ENCODE data around the gene MYDGF.

The MYDGF gene

DNA sequence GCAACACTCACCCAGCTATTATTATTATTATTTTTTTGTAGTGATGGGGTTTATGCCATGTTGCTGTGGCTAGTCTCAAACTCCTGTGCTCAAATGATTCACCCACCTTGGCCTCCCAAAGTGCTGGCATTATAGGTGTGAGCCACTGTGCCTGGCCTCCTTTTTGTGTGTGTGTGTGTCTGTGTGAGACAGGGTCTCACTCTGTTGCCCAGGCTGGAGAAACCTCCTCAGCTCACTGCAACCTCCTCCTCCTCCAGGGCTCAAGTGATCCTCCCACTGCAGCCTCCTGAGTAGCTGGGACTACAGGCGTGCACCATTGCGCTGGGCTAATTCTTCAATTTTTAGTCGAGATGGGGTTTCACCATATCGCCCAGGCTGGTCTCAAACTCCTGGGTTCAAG lies 3.6 kb upstream of the MYDGF start:
- no peak for TF ChIP-seq ZNF274 (IDR thresholded peaks at IDR 0.05; ENCODE audit: low read depth, low read length)
- H3K4me3 ChIP-seq (ENCODE audit: low read length) = no peak overlapping the region

DNA sequence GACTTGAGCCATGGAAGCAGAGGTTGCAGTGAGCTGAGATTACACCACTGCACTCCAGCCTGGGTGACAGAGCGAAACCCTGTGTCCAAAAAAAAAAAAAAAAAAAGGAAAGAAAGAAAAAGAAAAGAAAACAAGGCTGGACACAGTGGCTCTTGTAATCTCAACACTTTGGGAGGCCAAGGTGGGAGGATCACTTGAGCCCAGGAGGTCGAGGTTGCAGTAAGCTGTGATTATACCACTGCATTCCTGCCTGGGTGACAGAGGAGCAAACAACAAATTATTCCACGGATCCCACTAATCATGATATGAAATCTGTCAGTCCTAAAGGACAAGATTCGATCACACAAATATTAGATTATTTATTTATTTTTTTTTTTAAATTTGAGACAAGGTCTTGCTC lies 3.1 kb upstream of the MYDGF start:
- TF ChIP-seq ZNF274 (IDR thresholded peaks at IDR 0.05; ENCODE audit: low read depth, low read length) = no peak
- H3K4me3 ChIP-seq (ENCODE audit: low read length) = no peak overlapping the region

DNA sequence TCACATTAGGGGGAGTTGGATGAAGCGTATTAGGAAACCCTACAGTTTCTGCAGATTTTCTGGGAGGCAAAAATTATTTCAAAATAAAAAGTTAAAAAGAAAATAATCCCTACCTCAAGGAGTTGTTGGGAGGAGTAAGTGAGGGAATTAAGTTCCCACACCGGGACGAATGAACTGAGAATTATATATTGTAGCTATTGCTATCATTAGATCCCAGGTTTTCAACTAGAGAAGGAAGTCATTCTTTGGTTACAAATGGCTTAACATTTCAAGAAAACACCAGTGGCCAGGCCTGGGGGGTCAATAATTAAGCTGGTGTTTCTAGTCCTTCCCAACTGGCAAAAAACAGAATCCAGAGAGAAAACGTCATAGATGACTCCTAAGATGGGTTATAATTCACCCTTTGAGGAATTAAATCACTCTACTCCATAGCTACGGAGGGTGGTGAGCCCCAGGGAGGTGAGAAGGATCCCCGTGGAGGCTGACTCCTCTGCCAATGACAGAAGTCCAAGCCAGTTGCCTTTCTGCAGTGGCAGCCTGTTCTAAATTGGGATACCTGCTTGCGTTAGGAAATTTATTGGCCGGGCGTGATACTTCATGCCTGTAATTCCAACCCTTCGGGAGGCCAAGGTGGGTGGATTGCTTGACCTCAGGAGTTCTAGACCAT lies 1.2 kb upstream of the MYDGF start:
- TF ChIP-seq ZNF274 (IDR thresholded peaks at IDR 0.05; ENCODE audit: low read depth, low read length) = no peak
- H3K4me3 ChIP-seq (ENCODE audit: low read length) = no peak overlapping the region

DNA sequence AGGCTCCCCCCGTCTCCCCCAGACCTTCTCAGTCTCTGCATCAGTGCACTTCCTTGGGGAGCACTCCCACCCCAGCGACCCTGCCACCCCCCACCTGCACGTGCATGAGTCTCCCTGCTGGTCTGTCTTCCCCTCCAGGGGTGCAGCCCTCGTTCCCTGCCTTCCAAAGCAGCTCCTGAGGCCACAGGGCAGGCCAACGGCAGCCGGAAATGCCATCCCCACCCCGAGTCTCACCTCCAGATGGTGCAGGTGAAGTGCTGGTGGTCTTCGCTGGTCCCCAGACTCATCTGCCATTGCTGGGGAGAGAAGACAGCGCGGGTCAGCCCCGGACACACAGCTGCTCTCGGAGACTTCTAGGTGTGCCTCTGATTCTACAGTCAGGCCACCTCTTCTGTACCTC lies 5.5 kb downstream of the MYDGF start:
- H3K4me3 ChIP-seq (ENCODE audit: low read length) = no peak overlapping the region
- TF ChIP-seq ZNF274 (IDR thresholded peaks at IDR 0.05; ENCODE audit: low read depth, low read length) = no peak

DNA sequence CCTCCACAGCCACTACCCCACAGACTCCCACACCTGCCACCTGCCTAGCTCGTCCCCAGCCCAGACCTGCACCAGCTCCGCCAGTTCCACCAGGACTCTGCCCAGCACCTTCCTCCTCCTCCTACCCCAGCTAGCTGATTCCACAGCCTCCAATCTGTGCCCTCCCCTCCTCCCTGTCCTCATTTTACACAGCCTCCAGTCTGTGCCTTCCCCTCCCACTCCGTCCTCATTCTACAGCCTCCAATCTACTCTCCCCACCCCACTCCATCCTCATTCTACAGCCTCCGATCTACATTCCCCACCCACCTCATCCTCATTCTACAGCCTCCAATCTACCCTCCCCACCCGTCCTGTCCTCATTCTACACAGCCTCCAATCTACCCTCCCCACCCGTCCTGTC lies 7.3 kb downstream of the MYDGF start:
- H3K4me3 ChIP-seq (ENCODE audit: low read length) = no peak overlapping the region
- no peak for TF ChIP-seq ZNF274 (IDR thresholded peaks at IDR 0.05; ENCODE audit: low read depth, low read length)

DNA sequence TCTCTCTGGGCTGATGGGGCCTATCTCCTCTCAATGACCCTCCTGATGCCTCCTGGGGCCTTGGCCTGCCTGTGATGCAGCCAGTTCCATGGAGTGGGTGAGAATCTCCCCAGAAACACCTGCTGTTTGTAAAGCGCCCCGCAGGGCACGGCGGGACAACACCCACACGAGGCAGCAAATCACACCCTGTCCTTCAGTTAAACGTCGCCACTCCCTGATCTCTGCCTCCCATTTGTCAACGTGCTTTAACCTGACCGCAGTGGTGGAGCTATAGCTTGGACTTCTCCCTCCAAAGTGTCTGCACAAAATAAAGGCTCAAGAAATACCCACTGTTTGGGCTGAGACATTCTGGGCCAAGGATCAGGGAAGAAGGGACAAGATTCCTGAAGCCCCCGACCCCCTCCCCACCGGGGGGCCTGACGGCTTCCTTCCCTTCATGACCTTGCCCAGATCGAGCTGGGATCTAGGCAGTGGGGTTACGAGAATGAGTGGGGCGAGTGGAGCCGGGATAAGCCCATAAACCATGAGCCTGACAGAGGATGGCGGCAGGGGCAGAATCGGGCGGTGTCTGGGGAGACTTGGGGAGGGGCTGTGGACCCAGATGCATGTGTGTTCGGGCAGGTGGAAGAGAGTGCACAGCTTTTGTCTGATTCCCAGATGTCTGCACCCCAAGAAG lies 8.0 kb downstream of the MYDGF start:
- no peak for TF ChIP-seq ZNF274 (IDR thresholded peaks at IDR 0.05; ENCODE audit: low read depth, low read length)
- H3K4me3 ChIP-seq (ENCODE audit: low read length) = no peak overlapping the region

DNA sequence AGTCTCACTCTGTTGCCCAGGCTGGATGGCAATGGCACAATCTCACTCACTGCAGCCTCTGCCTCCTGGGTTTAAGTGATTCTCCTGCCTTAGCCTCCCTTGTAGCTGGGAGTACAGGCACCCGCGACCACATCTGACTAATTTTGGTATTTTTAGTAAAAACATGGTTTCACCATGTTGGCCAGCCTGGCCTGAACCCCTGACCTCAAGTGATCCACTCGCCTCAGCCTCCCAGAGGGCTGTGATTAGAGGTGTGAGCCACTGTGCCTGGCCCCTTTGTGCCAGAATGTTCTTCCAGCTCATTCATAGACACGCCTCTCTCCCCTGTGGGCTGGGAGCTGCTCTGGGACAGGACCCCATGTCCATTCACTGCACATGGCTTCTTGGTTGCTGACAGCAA lies 9.1 kb downstream of the MYDGF start:
- no peak for TF ChIP-seq ZNF274 (IDR thresholded peaks at IDR 0.05; ENCODE audit: low read depth, low read length)

DNA sequence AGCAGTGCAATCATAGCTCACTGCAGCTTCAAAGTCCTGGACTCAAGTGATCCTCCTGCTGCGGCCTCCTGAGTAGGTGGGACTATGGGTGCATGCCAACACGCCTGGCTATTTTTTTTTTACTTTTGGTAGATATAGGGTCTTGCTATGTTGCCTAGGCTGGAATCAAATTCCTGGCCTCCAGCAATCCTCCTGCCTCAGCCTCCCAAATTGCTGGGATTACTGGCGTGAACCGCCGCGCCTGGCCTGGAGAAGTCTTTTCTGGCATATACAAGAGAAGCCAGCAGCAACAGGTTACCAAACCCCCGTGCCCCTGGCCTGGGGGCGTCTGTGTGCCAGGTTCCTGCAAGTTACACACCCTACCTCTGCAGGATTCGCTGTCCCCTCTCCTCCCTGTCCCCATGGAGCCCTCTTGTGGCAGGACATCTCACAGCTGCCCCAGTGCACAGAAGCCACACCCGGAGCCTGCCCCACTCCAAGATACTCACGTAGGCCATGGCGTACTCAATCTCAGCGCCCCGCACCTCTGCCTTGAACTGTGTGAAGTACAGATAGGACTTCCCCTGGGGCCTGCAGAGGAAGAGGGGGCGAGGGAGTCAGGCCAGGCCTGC lies 9.9 kb downstream of the MYDGF start:
- H3K4me3 ChIP-seq (ENCODE audit: low read length) = no peak overlapping the region
- no peak for TF ChIP-seq ZNF274 (IDR thresholded peaks at IDR 0.05; ENCODE audit: low read depth, low read length)

More for the DNA sequence above, 9.1 kb downstream of the MYDGF start:
- H3K4me3 ChIP-seq (ENCODE audit: low read length) = no peak overlapping the region

DNA sequence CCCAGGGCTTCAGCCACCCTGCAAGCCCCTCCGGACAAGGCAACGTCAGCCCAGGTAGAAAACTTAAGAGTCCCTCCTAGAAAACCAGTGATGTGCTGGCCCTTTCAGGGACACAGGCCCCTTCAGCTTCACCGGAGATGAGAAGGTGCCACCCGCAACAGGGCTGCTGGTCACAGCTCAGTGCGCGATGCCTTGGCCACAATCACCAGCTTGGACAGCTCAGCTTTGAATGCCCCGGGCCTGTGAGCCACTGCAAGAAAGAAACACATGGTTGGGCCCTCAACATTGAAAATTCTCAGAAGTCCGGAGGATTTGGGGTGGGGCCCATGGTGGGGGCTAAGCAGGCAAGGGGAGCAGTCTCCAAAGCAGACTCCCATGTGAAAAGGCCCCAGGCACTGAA lies 12.3 kb downstream of the MYDGF start:
- H3K4me3 ChIP-seq (ENCODE audit: low read length) = no peak overlapping the region
- no peak for TF ChIP-seq ZNF274 (IDR thresholded peaks at IDR 0.05; ENCODE audit: low read depth, low read length)

DNA sequence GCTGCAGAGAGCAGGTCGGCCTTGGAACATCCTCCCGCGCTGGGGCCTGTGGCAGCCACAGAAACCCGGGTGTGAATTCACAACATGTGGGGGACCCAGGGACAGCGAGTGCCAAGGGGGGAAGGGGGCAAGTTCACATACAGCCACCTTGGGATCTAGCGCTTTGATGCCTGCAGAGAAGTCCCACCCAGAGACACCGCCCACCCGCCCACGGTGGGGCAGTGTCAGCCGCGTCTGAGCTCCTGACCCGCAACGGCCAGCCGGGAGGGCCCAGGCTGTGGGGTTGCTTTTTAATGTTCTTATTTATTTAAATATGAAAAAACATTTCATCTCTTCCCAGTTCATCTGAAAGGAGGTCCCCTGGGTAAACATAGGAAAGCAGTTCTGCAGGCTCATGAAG lies 12.9 kb downstream of the MYDGF start:
- no peak for TF ChIP-seq ZNF274 (IDR thresholded peaks at IDR 0.05; ENCODE audit: low read depth, low read length)
- H3K4me3 ChIP-seq (ENCODE audit: low read length) = no peak overlapping the region

DNA sequence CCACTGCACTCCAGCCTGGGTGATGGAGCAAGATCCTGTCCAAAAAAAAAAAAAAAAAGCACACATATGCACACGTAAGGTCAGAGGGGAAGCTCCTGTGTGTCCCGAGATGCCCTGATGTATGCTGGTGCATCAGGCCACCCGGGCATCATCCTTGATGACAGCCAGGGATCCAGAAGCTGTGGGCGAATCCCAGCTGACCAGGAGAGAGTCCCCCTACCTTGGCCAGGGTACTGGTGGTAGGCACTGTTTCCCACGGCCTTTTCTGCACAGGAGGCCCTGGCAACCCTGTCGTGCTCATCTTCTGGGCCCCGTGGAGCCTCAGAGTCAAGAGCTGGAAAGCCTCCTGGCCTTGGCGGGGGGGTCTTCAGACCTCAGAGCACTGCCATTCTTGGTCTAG lies 14.0 kb downstream of the MYDGF start:
- no peak for TF ChIP-seq ZNF274 (IDR thresholded peaks at IDR 0.05; ENCODE audit: low read depth, low read length)
- no peak overlapping the region for H3K4me3 ChIP-seq (ENCODE audit: low read length)

DNA sequence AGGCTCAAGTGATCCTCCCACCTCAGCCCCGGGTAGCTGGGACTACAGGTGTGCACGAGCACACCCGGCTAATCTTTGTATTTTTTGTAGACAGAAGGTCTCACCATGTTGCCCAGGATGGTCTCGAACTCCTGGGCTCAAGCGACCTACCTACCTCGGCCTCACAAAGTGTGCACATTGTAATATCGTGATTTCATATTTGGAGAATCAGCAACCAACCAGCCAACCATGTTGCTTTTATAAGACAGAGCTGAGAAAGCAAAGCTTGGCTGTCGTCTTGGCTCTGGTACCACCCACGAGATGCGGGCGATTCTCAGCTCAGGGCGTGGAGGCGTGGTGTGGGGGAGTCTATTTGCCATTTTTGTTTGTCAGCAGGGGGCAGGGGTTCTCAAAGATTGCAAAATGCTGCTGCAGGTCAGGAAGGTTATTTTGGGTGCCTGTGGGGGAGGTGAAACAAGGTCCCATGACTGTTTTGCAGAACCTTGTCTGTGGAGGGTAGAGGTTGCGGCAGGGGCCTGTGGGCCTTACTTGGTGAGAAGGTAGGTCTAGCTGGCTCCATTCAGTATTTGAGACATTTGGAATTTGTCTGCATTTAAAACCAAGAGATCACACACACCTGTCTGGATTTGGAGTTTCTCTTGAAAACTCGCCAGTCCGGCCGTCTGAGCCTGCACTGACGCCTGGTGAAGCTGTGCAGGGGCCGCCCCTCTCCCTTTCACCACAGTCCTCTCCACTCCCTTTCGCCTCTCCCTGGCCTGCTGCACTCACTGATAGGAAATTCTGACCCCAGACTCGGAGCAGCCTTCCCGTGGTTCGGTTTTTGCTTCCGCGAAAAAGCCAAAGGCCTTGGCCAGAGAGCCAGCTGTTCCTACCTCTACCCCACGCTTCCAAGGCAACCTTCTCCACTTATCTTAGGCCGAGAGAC lies 15.4 kb downstream of the MYDGF start:
- H3K4me3 ChIP-seq (ENCODE audit: low read length) = no peak overlapping the region
- no peak for TF ChIP-seq ZNF274 (IDR thresholded peaks at IDR 0.05; ENCODE audit: low read depth, low read length)

DNA sequence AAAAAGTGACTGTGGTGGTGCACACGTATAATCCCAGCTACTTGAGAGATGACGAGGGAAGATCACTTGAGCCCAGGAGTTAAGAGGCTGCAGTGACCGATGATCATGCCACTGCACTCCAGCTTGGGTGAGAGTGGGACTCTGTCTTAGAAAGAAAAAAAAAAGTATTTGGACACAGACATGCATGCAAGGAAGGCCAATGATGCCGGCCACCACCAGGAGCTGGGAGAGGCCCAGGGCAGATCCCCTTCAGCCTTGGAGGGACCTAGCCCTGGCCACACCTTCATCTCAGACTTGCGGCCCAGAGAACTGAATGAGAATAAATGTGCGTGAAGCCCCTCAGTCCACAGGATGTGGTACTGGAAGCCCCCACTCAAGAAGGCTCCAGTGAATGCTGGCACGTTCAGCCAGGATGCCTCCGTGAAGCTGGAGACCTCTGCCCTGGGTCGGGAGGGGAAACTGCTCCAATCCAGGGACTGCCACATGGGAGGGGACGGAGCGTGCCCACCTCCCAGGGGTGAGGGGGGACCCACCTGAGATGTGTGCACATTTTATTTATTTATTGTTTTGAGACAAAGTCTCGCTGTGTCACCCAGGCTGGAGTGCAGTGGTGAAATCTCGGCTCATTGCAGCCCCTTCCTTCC lies 16.2 kb downstream of the MYDGF start:
- no peak for TF ChIP-seq ZNF274 (IDR thresholded peaks at IDR 0.05; ENCODE audit: low read depth, low read length)
- no peak overlapping the region for H3K4me3 ChIP-seq (ENCODE audit: low read length)

DNA sequence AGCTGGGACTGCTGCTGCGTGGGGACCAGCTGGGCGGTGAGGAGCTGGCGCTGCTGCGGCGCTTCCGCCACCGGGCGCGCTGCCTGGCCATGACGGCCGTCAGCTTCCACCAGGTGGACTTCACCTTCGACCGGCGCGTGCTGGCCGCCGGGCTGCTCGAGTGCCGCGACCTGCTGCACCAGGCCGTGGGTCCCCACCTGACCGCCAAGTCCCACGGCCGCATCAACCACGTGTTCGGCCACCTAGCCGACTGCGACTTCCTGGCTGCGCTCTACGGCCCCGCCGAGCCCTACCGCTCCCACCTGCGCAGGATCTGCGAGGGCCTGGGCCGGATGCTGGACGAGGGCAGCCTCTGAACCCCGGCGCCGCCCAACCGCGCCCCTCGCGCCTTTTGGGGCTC lies 18.1 kb downstream of the MYDGF start:
- TF ChIP-seq ZNF274 (IDR thresholded peaks at IDR 0.05; ENCODE audit: low read depth, low read length) = no peak
- H3K4me3 ChIP-seq (ENCODE audit: low read length) = no peak overlapping the region

Measured in GM08714 (cell line).